KG1 (cell line): ENCODE results near the gene PDIA4.

Source experiments
- DNase-seq: peaks from one replicate; lab custom pipeline; 2025; lab: John Stamatoyannopoulos, UW

The PDIA4 gene

GRCh38 chr7:148967602-148968001 lies 60.7 kb downstream of the PDIA4 start:
- DNase-seq: no peak

GRCh38 chr7:148967032-148967372 lies 61.3 kb downstream of the PDIA4 start:
- DNase-seq: no peak

DNA sequence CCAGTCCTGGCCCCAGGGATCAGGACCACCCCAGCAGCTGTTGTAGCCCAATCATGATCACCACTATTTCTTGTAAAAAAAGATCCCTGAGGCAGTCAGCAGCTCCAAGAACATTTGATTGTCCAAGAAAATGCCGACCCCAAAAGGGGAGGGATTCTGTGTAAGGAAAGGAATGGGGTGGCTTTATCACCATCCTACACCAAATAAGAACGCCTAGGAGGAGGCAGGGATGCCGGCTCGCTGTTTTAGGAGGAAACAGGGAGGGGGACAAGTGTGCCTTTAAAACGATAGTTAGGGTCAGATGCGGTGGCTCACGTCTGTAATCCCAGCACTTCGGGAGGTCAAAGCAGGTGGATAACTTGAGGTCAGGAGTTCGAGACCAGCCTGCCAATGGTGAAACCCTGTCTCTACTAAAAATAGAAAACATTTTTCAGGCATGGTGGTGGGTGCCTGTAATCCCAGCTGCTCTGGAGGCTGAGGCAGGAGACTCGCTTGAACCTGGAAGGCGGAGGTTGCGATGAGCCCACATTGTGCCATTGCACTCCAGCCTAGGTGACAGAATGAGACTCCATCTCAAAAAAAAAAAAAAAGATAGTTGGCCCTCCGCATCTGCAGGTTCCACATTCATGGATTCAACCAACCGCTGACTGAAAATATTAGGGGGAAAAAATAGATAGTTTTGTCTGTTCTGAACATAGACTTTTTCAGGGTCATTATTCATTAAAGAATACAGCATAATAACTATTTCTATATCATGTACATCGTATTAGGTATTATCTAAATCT lies 63.6 kb downstream of the PDIA4 start:
- DNase-seq: no peak

DNA sequence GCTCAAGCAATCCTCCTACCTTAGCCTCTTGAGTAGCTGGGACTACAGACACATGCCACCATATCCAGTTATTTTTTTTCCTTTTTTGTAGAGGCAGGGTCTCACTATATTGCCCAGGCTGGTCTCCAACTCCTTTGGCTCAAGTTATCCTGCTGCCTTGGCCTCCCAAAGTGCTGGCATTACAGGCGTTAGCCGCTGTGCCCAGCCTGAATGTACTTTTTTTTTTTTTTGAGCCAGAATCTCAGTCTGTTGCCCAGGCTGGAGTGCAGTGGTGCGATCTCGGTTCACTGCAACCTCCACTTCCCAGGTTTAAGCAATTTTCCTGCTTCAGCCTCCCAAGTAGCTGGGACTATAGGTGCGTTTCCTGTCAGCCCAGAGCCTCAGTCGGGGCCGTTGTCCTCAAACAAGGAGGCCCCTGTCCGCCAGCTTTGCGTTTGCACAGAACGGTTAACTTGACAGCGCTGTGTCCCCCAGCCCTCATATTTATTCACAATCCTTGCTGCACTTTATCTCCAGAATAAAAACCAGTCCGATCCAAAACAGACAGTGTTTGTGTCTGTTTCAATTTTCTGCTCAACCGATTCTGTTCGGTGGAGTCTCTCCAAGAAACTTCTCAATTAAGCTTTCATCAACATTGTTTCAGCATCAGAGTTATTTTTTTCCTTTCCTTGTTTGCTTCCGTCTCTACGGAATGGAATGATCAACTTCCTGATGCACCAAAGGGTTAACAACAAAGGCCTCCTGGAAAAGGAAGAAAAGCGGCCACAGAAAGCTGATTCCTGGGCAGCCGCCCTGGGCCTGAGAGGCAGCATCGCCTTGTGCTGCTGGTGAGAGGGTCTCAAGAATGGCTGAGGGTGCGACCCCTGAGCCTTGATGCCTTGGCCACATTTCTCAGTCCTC lies 64.5 kb downstream of the PDIA4 start:
- no peak for DNase-seq

- peak; percentile 23 for DNase-seq
Observed at GRCh38 chr7:148962823-148963582, 65.3 kb downstream of the PDIA4 start.

- DNase-seq: no peak
Observed at GRCh38 chr7:148962440-148962822, 65.9 kb downstream of the PDIA4 start.

DNA sequence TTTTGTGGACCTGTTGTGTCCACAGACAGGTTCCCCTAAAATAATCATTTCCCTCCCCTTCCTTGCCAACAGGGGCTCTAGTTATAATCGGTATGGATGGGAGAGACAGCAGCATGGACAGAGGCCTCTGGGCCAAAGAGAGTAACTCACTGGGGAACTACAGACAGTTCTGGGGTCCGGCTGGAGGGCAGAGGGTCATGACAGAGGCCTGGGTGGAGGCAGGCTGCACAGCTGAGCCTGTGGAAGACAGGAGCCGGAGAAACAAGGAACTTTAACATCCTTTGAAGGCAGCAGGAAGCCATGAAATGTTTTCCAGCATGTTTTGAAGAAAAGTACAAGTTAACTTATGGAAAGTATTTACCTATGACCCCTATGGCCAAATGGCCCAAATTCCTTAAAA lies 68.6 kb downstream of the PDIA4 start:
- no peak for DNase-seq

- no peak for DNase-seq
Observed at GRCh38 chr7:148958061-148958460, 70.2 kb downstream of the PDIA4 start.

GRCh38 chr7:148954766-148955165 lies 73.5 kb downstream of the PDIA4 start:
- DNase-seq: no peak

DNA sequence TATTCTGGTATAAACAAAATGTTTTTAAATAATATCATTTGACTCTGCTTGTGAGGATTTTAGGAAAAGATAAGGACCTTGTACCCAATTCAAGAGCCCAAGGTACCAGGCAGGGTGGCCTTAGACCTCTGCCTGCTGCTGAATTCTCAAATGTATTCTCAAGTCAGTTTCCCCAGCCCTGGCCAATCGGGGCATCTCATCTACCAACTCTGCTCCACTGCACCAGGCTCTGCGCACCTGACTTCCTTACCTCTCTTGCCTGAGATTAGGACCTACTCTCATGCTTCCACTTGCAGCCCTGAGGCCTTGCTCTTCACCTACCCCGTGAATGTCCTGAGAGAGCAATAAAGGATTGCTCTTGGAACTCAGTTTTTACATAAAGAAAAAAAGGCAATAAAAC lies 74.6 kb downstream of the PDIA4 start:
- DNase-seq: no peak
